PFSK-1 (cell line): ENCODE data around the gene SSPN.

Experiments
- POLR2AphosphoS5 ChIP-seq: IDR thresholded peaks from 2 replicates; pipeline ENCODE4 v1.6.1; 2012; ENCODE audit warnings: low read depth, mild to moderate bottlenecking, control low read depth, low read length, moderate library complexity
- SIN3A ChIP-seq: IDR thresholded peaks from 2 replicates; pipeline ENCODE4 v1.6.1; 2012; ENCODE audit warnings: mild to moderate bottlenecking, low read length, moderate library complexity, borderline replicate concordance; ENCODE audit not compliant: insufficient read depth
- TAF1 ChIP-seq: IDR thresholded peaks from 2 replicates; pipeline ENCODE4 v1.6.1; 2012; ENCODE audit warnings: low read length, control low read depth, borderline replicate concordance; ENCODE audit not compliant: insufficient read depth
- TF ChIP-seq, protein P1 (sequence below), 2 experiments: IDR thresholded peaks; 2 replicates each; pipeline versions ENCODE4 v1.6.1 to v1.8.0; 2011 to 2012; ENCODE audit warnings: low read depth in 2 of 2, low read length in 2 of 2, control low read depth in 1 of 2, inconsistent platforms in 1 of 2, mild to moderate bottlenecking in 1 of 2, moderate library complexity in 1 of 2; ENCODE audit not compliant: insufficient read depth in 1 of 2

GRCh38 chr12:26271024-26271423 is 75.7 kb downstream of the SSPN start:
- TF ChIP-seq POLR2AphosphoS5 (no peak), TAF1 (no peak), SIN3A (no peak)
- TF ChIP-seq, protein P1, sequence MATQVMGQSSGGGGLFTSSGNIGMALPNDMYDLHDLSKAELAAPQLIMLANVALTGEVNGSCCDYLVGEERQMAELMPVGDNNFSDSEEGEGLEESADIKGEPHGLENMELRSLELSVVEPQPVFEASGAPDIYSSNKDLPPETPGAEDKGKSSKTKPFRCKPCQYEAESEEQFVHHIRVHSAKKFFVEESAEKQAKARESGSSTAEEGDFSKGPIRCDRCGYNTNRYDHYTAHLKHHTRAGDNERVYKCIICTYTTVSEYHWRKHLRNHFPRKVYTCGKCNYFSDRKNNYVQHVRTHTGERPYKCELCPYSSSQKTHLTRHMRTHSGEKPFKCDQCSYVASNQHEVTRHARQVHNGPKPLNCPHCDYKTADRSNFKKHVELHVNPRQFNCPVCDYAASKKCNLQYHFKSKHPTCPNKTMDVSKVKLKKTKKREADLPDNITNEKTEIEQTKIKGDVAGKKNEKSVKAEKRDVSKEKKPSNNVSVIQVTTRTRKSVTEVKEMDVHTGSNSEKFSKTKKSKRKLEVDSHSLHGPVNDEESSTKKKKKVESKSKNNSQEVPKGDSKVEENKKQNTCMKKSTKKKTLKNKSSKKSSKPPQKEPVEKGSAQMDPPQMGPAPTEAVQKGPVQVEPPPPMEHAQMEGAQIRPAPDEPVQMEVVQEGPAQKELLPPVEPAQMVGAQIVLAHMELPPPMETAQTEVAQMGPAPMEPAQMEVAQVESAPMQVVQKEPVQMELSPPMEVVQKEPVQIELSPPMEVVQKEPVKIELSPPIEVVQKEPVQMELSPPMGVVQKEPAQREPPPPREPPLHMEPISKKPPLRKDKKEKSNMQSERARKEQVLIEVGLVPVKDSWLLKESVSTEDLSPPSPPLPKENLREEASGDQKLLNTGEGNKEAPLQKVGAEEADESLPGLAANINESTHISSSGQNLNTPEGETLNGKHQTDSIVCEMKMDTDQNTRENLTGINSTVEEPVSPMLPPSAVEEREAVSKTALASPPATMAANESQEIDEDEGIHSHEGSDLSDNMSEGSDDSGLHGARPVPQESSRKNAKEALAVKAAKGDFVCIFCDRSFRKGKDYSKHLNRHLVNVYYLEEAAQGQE (IDR thresholded peaks at IDR 0.05; ENCODE audit: insufficient read depth in 1 of 2, low read depth in 2 of 2, low read length in 2 of 2) = no peak
